GM18526 (cell line): ENCODE data around the gene GNAQ.

Experiments
- POLR2A ChIP-seq: IDR thresholded peaks from 3 replicates; pipeline ENCODE4 v1.6.1; 2011; ENCODE audit not compliant: insufficient read length; ENCODE audit errors: extremely low read depth

The GNAQ gene

DNA sequence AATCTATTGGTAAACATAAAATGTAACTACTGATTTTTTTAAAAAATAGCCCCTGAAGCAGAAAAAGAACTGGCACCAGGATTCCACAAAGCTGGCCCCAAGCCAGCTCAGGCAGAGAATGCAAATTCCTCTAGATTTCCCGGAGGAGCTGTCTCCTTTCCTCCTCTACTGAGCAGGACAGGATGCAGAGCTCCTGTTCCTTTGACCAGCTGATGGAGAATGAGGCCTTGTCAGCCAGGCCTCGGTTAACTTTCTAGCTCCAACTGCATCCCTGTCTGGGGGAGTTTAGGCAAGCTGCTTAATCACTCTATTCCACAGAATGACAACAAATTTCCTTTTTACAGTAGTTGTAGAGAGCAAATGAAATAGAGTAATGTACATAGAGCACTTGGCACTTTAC is 155.5 kb downstream of the GNAQ start:
- TF ChIP-seq POLR2A = no peak

DNA sequence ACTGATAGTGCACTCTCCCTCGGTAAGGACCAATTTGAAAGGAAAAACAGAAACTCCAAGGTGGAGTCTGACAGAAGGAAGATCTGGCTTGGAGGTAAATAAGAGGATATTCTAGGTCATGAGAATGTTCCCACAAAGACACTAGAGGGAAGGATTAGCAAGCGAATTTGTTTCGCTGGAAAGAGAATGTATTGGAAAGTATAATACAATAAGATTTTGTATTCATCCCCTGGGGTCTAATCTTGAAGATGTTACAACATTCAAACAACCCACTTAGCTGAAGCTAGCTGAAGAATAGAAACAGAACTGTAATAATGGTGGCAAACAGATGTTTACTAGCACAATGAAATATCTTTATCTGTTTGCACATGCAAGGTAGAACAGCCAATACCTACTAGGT is 158.7 kb downstream of the GNAQ start:
- TF ChIP-seq POLR2A = no peak

DNA sequence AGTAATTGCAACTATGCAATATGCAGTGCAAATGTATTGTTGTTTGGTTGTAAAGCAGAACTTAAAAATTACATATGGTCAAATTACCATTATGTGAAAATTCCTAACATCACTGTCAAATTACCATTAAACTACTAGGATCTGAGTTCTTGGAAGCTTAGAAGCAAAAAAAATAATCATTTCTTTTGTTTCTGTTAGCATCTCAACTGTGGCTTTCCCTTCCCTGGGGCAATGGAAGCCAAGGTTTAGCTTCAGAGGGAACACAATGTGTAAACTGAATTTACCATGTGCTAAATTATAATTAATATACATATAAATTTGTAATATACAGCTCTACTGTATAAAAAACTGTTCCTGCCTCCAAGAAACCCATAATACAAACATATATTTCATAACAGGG is 159.4 kb downstream of the GNAQ start:
- no peak for TF ChIP-seq POLR2A

DNA sequence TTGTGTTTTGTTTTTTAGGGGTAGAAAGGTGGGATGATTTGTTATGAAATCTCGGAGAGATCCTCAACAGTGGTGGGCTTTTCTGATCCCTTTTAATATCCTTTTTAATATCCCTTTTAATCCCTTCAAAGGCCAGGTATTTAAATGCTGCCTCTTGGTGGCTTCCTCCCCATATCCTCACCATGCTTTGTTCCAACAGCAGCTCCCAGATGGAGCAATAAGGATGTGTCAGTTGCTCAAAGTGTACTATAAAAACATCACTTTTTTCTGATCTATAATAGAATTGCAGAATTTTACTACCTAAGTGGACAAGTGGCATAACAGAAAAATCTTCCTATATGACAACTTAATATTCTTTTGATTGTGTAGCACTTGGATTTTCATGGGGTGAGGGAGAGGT is 160.1 kb downstream of the GNAQ start:
- TF ChIP-seq POLR2A = no peak

DNA sequence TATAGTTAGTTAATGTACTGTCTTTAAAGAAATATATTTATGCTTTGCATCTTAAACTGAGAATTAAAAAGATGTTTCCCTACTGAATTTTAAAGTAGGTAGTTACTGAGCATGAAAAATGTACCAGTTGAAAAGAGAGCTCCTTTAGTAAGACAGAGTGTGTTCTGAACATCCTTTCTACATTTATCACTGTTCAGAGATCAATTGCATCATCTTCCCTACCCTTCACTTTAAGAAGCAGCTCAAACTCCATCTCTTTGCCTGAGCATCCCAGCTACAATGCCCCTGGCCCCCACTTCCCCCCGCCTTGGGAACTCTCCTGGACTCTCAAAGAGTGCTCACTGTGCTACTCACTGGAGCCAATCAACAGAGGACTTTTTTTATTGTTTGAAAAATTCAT is 164.7 kb downstream of the GNAQ start:
- no peak for TF ChIP-seq POLR2A

DNA sequence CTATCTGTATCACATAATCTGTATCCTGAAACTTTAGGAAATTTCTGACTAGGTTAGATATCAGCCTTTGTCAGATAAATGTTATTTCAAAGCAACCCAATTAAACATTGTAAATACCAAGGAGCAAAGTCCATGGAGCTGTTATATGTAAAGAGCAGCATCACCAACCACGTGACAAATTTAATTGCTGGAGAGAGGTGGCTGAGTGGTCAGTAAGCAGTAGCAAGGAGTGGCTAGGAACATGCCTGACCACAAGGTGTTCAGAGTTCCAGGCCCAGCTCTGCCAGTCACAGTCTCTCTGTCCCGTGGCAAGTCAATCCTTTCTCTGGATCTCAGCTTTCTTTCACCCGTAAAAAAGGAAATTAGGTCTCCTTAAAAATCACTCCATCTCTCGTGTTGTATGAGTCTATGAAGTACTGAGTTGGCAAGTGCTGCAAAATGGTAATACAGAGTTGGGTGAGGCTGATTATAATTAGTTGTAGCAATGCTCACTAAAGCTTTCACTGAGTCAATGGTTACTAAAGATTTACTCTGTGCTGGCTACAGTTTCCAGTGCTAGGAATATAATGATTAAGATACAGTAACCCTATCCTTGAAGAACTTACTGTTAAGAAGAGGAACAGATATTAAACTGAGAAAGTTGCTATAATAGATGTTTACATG is 166.1 kb downstream of the GNAQ start:
- TF ChIP-seq POLR2A = no peak

DNA sequence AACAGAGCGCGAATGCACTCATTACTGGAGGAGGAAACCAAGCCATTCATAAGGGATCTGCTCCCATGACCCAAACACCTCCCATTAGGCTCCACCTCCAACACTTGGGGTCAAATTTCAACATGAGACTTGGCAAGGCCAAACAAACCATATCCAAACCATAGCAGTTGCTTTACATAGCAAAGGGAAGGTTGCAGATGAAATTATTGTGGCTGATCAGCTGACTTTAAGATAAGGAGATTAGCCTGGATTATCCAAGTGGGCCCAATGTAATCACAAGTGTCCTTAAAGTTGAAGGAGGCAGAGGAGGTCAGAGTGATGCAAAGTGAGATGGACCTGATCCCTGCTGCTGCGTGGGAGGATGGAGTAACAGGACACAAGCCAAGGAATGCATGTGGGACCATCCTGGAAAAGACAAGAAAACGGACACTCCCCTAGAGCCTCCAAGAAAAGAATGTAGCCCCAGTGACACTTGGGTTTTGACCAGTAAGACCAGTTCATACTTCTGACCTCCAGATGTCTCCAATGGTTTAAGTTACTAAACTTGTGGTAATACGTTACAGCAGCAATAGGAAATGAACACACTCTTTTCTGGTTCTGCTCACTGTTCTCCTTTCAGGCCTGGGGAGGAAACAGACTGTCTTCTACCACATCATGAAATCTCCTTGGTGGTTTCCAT is 167.3 kb downstream of the GNAQ start:
- no peak for TF ChIP-seq POLR2A

DNA sequence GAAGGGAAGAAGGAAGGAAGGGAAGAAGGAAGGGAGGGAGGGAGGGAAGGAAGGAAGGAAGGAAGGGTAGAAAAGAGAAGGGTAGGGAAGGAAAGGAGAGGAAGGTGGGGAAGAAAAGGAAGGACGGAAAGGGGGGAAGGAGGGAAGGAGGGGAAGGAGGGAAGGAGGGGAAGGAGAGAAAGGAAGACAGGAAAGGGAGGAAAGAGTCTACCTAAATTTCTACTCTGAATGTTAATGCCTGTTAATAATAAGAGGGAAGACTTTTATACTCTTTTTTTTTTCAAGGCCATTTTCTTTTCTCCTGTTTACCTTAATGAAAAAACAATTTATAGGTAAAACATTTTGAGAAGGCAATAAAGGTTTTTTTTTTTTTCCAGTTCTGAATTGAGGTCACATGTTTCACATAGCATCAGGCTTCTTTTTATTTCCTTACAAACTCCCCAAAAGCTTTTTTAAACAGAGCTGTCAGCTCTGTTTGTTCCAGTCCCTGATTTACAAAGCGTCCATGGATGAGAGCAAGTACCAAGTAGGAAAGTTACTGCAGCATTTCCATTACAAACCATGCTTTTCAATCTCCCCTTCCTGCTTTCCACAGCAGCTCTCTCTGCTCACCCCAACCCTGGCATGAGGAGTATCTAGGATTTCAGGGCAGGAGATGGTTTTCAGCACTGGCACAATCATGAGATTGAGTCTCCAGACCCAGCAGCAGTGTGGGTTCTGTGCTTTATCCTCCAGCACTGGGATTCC is 173.9 kb downstream of the GNAQ start:
- no peak for TF ChIP-seq POLR2A

DNA sequence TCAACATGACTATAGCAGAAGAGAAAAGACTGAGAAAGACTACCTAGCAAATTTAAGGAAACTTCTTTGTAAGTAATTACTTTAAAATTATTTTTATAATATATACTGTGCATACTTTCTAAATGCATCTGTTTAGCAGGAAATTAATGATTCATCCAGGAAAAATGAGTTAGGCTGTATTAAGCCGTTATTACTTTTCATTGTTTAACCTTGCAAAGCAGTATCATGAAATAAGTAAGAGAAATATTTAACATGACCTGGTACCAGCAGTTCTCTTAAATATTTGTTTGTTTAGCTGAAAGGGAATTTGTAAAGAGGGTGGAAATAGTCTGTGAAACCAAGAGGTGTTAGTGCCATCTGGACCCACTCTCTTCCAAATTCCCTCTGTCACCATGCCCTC is 175.0 kb downstream of the GNAQ start:
- TF ChIP-seq POLR2A = no peak

DNA sequence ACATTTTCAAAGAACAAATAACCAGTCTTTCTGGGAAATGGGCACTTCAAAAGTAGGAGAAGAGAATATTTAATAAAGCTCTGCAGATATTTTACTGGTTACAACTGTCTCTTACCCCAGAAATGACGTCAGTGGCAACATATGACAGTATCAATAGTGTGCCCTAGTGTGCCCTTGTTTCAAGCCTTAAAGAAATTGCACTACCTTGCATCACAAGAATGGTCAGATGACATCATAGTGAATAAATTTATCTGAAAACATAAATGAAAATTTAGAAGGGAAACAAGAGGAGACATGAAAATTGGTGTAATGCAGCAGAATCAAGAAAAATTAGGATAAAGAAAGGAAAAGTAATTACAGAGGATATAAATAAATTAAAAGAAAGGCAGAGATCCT is 176.7 kb downstream of the GNAQ start:
- no peak for TF ChIP-seq POLR2A

DNA sequence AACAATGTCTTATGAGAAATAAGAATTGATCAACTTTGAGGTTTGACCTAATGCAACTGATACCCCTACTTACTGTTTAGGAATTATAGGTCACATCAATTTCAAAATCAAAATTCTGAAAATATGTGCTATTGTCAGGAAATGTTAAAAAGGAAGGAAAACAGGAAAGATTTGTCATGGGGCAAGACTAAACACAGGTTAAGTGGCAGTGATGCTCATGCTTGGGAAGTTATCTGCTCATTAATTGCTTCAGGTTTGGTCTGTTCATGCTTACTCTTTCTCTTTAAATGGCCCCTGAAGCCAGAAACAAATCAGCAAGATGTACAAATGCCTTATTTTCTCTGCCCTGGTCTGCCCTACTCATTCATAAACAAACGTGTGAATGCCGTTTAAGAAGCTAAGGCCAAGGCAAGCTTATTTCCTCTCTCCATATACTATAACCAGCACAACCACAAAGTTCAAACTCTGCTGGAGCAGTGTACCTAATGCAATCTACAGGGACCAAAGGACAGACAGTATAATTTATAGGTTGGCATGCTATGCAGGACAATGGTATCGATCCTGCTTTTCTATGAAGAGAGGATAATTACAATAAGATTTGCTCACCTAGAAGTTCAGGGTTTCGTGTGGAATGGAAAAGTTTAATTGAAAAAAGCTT is 177.2 kb downstream of the GNAQ start:
- no peak for TF ChIP-seq POLR2A

DNA sequence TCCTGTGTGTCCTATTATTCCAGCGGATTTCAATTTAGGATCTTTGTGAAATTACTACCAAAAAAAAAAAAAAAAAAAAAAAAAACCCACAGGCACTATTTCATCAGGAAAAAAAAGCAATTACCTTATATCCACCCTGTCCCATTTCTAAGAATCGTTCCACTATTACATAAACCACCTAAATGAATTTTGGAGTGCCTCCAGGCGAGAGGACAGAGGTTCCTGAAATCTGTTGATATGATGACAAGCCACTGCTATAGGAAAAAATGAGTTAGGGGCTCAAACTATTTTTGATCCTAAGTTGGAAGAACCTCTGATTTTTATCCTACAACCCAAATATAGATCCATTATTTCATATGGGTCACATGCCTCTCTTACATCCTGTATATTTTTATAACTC is 177.9 kb downstream of the GNAQ start:
- no peak for TF ChIP-seq POLR2A

DNA sequence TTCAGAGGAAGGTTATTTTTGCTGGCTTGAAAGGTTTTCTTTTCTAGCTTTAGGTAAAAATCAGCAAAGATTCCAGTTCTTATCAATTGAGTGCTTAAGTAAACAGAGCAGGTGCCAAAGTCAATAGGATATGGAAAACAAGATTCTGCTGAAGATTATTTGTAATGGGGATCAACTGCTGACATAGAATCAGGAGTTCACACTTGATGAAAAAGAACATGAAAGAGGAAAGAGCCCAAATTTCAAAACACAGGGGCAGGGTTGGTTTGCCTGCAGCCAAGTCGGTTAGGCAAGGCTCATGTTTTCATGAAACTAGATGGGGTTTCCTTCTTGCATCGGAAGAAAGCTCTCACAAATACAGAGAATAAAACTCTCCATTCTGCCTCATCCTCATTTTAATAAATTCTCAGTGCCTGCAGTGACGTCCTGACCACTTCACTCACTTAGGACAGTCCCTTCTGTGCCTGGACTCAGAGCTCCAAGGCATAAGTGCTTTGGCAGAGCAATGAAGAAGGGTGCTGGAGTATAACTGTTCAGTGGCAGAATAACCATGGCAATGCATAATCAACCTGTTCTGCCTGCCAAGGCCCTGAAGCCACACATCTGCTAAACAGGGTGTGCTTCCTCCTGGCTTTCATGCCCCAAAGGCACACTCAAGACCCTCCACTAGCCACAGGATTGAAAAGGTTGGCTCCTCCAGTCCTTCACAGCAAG is 179.6 kb downstream of the GNAQ start:
- no peak for TF ChIP-seq POLR2A

DNA sequence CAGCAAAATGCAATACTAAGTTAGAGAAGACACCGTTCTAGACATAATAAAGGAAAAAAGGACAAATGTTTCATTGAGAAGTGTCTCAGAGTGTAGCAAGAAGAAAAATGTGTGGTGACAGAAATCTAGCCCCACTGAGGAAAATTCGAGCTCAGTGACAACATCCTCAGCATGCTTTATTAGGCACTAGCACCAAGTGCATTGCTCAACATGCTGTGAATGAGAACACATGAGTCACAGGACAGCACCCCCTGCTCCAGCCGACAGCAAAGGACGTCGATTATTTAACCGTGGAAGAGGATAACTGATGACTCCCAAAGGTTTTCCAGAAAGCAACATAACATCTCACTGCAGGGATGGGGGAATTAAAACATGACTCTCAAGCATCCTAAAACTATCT is 182.7 kb downstream of the GNAQ start:
- no peak for TF ChIP-seq POLR2A

DNA sequence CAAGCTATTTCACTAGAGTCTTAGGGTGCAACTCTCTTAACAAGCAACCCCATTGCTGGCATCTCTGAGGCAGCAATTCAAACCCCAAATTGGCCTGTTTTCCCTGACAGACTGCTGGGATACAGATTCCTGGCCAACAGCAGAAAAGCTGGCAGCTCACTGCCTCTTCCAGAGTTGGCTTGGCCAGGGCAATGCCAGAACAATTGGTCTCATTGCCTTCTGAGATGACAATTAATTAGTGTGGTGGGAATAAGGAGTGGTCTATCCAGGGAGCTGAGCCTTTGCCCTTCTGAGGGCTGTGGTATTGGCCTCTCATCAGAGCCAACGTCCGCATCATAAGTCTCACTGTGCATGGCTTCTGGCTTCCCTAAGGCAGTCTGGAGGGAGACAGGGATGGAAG is 183.2 kb downstream of the GNAQ start:
- no peak for TF ChIP-seq POLR2A
